ENCODE measurements around the gene PIGR.

GRCh38 chr1:206903687-206904086, 42.6 kb downstream of the PIGR start:
- TF ChIP-seq CTCF (IDR thresholded peaks at IDR 0.05) = no peak
- TF ChIP-seq POLR2A (IDR thresholded peaks at IDR 0.05; ENCODE audit: low read length) = no peak
- TF ChIP-seq MAZ (IDR thresholded peaks at IDR 0.05; ENCODE audit: borderline replicate concordance, low read depth, low read length) = no peak
- TF ChIP-seq RCOR1 (IDR thresholded peaks at IDR 0.05; ENCODE audit: low read depth, low read length) = no peak
- TF ChIP-seq CHD4 (IDR thresholded peaks at IDR 0.05; ENCODE audit: borderline replicate concordance) = no peak
- TF ChIP-seq RFX5 (IDR thresholded peaks at IDR 0.05) = no peak
